Stimulated activated naive CD8-positive, alpha-beta T cell treated with anti-CD3 and anti-CD28 coated beads, Interleukin-15, amount 100 ng/mL, for 72 hours (primary cell): ENCODE measurements around the gene RALGPS2.
"Not testable (repeated sequence)": the region's sequence is repeated elsewhere in the genome, so short reads cannot be mapped to it uniquely, and the experiment has no call there.

ENCODE experiments used
- ATAC-seq: fragments of 150-1000 bp; cut with Tn5 transposase; 2 replicates; pipeline ENCODE4 v1.10.0; 2021; ENCODE audit warnings: mild to moderate bottlenecking, moderate library complexity
- DNase-seq, 2 donors: peaks; one replicate each; pipeline ENCODE4 v3.0.0; 2021 to 2022
- H3K27ac Mint-ChIP-seq, 2 donors: one replicate each; pipeline ENCODE4 v1.8.0; 2022; ENCODE audit warnings: mild to moderate bottlenecking in 2 of 2, mixed read lengths in 2 of 2, moderate library complexity in 2 of 2
- H3K27me3 Mint-ChIP-seq: one replicate; pipeline ENCODE4 v1.8.0; 2022; ENCODE audit warnings: mixed read lengths
- H3K4me1 Mint-ChIP-seq: one replicate; pipeline ENCODE4 v1.8.0; 2022; ENCODE audit warnings: mild to moderate bottlenecking, mixed read lengths
- H3K4me3 Mint-ChIP-seq, 2 donors: one replicate each; pipeline ENCODE4 v1.8.0; 2022; ENCODE audit warnings: mild to moderate bottlenecking in 2 of 2, mixed read lengths in 2 of 2, moderate library complexity in 1 of 2
- H3K9me3 Mint-ChIP-seq, 2 donors: one replicate each; pipeline ENCODE4 v1.8.0; 2022; ENCODE audit warnings: mixed read lengths in 2 of 2

The RALGPS2 gene

GRCh38 chr1:178796013-178796412, 71.0 kb downstream of the RALGPS2 start:
- Mint-ChIP-seq H3K27ac (no peak overlapping the region), H3K4me3 (no peak overlapping the region), H3K27me3 (no peaks in the 10 kb centered on the region), H3K4me1 (no peaks in the 10 kb centered on the region), H3K9me3 (peaks cover 0 to 4% of the 10 kb centered on the region in 2 donors)
- ATAC-seq (no peak), DNase-seq (no peak)

GRCh38 chr1:178797590-178797989, 72.5 kb downstream of the RALGPS2 start:
- Mint-ChIP-seq H3K9me3 (peaks cover 0 to 4% of the 10 kb centered on the region in 2 donors), H3K27ac (no peak overlapping the region), H3K27me3 (no peaks in the 10 kb centered on the region), H3K4me1 (no peaks in the 10 kb centered on the region), H3K4me3 (no peak overlapping the region)
- ATAC-seq, result no peak
- DNase-seq, result no peak

- Mint-ChIP-seq H3K27ac (no peak overlapping the region), H3K4me1 (no peaks in the 10 kb centered on the region), H3K4me3 (no peak overlapping the region), H3K9me3 (peaks cover 0 to 4% of the 10 kb centered on the region in 2 donors), H3K27me3 (no peaks in the 10 kb centered on the region)
- ATAC-seq (no peak), DNase-seq (no peak)
Measured at GRCh38 chr1:178798232-178798861, 73.3 kb downstream of the RALGPS2 start.

- Mint-ChIP-seq H3K4me1 (no peaks in the 10 kb centered on the region), H3K4me3 (no peak overlapping the region), H3K27me3 (no peaks in the 10 kb centered on the region), H3K27ac (no peak overlapping the region), H3K9me3 (peaks cover 0 to 4% of the 10 kb centered on the region in 2 donors)
- DNase-seq, result no peak
- no peak for ATAC-seq
Measured at GRCh38 chr1:178802873-178803272, 77.8 kb downstream of the RALGPS2 start.

GRCh38 chr1:178806665-178807300, 81.7 kb downstream of the RALGPS2 start:
- no peak overlapping the region for H3K4me3 Mint-ChIP-seq
- ATAC-seq (no peak), DNase-seq (no peak)
- no peaks in the 10 kb centered on the region for H3K9me3 Mint-ChIP-seq
- H3K4me1 Mint-ChIP-seq, result no peaks in the 10 kb centered on the region
- no peaks in the 10 kb centered on the region for H3K27me3 Mint-ChIP-seq
- no peak overlapping the region for H3K27ac Mint-ChIP-seq

GRCh38 chr1:178808529-178808928, 83.5 kb downstream of the RALGPS2 start:
- Mint-ChIP-seq H3K9me3 (no peaks in the 10 kb centered on the region), H3K4me1 (no peaks in the 10 kb centered on the region), H3K27me3 (no peaks in the 10 kb centered on the region), H3K4me3 (no peak overlapping the region), H3K27ac (no peak overlapping the region)
- DNase-seq (no peak), ATAC-seq (no peak)

- no peaks in the 10 kb centered on the region for H3K9me3 Mint-ChIP-seq
- no peaks in the 10 kb centered on the region for H3K4me1 Mint-ChIP-seq
- no peak overlapping the region for H3K27ac Mint-ChIP-seq
- ATAC-seq (no peak), DNase-seq (no peak)
- H3K4me3 Mint-ChIP-seq, result no peak overlapping the region
- H3K27me3 Mint-ChIP-seq, result no peaks in the 10 kb centered on the region
Measured at GRCh38 chr1:178810585-178810984, 85.5 kb downstream of the RALGPS2 start.

GRCh38 chr1:178818416-178818815, 93.4 kb downstream of the RALGPS2 start:
- Mint-ChIP-seq H3K9me3 (peaks cover 2% of the 10 kb centered on the region in 2 donors), H3K27me3 (no peaks in the 10 kb centered on the region), H3K4me1 (peaks cover 17% of the 10 kb centered on the region), H3K27ac (no peak overlapping the region), H3K4me3 (no peak overlapping the region)
- DNase-seq (no peak), ATAC-seq (no peak)

- H3K27ac Mint-ChIP-seq, result no peak overlapping the region
- H3K4me1 Mint-ChIP-seq, result peaks cover 22% of the 10 kb centered on the region
- H3K9me3 Mint-ChIP-seq, result peaks cover 8 to 9% of the 10 kb centered on the region in 2 donors
- DNase-seq, result no peak
- ATAC-seq, result no peak
- no peak overlapping the region for H3K4me3 Mint-ChIP-seq
- H3K27me3 Mint-ChIP-seq, result no peaks in the 10 kb centered on the region
Measured at GRCh38 chr1:178819123-178819522, 94.1 kb downstream of the RALGPS2 start.

- H3K4me1 Mint-ChIP-seq, result peaks cover 32% of the 10 kb centered on the region
- DNase-seq (peak in 1 of 2 donors; percentile 25), ATAC-seq (peak; percentile 91)
- H3K27me3 Mint-ChIP-seq, result no peaks in the 10 kb centered on the region
- peak overlapping the region in 1 of 2 donors; percentile 41 for H3K27ac Mint-ChIP-seq
- H3K4me3 Mint-ChIP-seq, result peak overlapping the region in 1 of 2 donors; percentile 27
- H3K9me3 Mint-ChIP-seq, result peaks cover 8 to 10% of the 10 kb centered on the region in 2 donors
Measured at GRCh38 chr1:178821134-178821866, 96.3 kb downstream of the RALGPS2 start.

GRCh38 chr1:178825167-178825566, 100.1 kb downstream of the RALGPS2 start:
- Mint-ChIP-seq H3K4me3 (no peak overlapping the region), H3K27ac (no peak overlapping the region)
- no peak for ATAC-seq

GRCh38 chr1:178844436-178844835, 119.4 kb downstream of the RALGPS2 start:
- ATAC-seq (no peak), DNase-seq (no peak)
- Mint-ChIP-seq H3K9me3 (peaks cover 0 to 3% of the 10 kb centered on the region in 2 donors), H3K27ac (no peak overlapping the region), H3K4me3 (no peak overlapping the region), H3K27me3 (no peaks in the 10 kb centered on the region), H3K4me1 (no peaks in the 10 kb centered on the region)

More at GRCh38 chr1:178825167-178825566, 100.1 kb downstream of the RALGPS2 start:
- DNase-seq, result no peak
- H3K27me3 Mint-ChIP-seq, result no peaks in the 10 kb centered on the region
- peaks cover 24% of the 10 kb centered on the region for H3K4me1 Mint-ChIP-seq
- peaks cover 8 to 10% of the 10 kb centered on the region in 2 donors for H3K9me3 Mint-ChIP-seq

GRCh38 chr1:178846306-178846705, 121.3 kb downstream of the RALGPS2 start:
- ATAC-seq, result no peak
- H3K4me3 Mint-ChIP-seq, result no peak overlapping the region
- H3K9me3 Mint-ChIP-seq, result no peaks in the 10 kb centered on the region
- H3K4me1 Mint-ChIP-seq, result no peaks in the 10 kb centered on the region
- no peak for DNase-seq
- no peaks in the 10 kb centered on the region for H3K27me3 Mint-ChIP-seq
- no peak overlapping the region for H3K27ac Mint-ChIP-seq

- Mint-ChIP-seq H3K4me1 (no peaks in the 10 kb centered on the region), H3K4me3 (no peak overlapping the region), H3K27me3 (no peaks in the 10 kb centered on the region), H3K27ac (no peak overlapping the region), H3K9me3 (no peaks in the 10 kb centered on the region)
- DNase-seq (no peak), ATAC-seq (no peak)
Measured at GRCh38 chr1:178847396-178847849, 122.4 kb downstream of the RALGPS2 start.

GRCh38 chr1:178847919-178848318, 122.9 kb downstream of the RALGPS2 start:
- H3K9me3 Mint-ChIP-seq, DNase-seq, H3K27ac Mint-ChIP-seq, ATAC-seq, H3K4me1 Mint-ChIP-seq, H3K27me3 Mint-ChIP-seq, H3K4me3 Mint-ChIP-seq: not testable (repeated sequence)

- Mint-ChIP-seq H3K27me3 (no peaks in the 10 kb centered on the region), H3K27ac (no peak overlapping the region), H3K9me3 (no peaks in the 10 kb centered on the region), H3K4me1 (no peaks in the 10 kb centered on the region), H3K4me3 (no peak overlapping the region)
- ATAC-seq (no peak), DNase-seq (no peak)
Measured at GRCh38 chr1:178849918-178850317, 124.9 kb downstream of the RALGPS2 start.
